Brain pericyte (primary cell): ENCODE results near the gene MPP4.

Source experiments
- DNase-seq: peaks from one replicate; pipeline ENCODE4 v3.0.0-alpha.2; 2012; ENCODE audit warnings: low read depth, low spot score

MPP4 gene

GRCh38 chr2:201630577-201630976 lies 67.9 kb downstream of the MPP4 start:
- no peak for DNase-seq

- DNase-seq, result no peak
Observed at GRCh38 chr2:201628545-201628944, 69.9 kb downstream of the MPP4 start.

DNA sequence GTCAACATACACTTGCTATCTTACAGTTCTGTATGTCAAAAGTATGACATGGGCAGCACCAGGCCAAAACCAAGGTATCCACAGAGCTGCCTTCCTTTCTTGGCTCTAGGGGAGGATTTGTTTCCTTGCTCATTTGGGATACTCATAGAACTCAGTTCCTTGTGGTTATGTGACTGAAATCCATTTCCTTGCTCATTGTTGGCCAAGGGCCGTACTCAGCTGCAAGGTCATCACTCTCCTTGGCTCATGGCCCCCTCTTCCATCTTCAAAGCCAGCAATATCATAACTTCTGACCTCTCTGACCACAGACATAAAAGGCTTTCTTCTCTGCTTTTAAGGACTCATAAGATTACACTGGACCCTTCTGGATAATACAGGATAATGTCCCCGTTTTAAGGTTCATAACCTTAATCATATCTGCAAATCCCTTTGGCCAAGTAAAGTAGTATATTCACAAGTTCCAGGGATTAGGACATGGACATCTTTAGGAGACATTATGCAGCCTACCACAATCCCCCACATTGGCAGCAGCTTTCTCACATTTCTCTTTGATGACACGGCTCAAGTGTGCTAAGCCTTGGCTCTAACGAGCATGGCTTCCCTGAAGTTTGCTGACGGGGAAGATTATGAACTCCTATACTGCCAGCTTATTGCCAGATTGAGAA lies 76.0 kb downstream of the MPP4 start:
- no peak for DNase-seq

DNA sequence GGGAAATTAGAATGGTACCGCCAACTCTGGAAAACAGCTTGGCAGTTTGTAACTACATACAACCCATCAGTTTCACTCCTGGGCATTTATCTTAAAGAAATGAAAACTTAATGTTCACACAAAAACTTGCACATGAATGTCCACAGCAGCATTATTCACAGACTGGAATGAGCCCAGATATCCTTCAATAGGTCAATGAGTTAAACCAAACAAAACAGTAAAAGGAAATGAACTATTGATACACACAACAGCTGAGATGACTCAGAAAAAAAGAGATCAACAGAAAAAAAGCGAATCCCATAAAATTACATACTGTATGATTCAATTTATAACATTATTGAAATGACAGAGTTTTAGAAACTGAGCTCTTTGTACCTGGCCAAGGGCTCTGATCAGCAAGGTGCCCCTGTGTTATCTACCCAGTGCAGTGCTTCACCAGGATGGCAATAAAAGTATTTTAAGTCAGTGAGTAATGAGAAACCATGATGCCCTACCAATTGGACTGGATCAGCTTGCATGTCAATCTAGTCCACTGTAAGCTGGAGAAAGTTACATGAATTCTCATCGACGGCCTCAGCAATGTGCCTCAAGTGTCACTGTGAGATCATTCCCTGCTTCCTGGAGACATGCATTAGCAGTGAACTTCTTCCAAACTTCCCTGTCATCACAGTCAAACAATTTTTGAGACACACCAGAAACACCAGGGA lies 77.0 kb downstream of the MPP4 start:
- peak; percentile 26 for DNase-seq

GRCh38 chr2:201618744-201619662 lies 79.4 kb downstream of the MPP4 start:
- DNase-seq, result peak; percentile 80

DNA sequence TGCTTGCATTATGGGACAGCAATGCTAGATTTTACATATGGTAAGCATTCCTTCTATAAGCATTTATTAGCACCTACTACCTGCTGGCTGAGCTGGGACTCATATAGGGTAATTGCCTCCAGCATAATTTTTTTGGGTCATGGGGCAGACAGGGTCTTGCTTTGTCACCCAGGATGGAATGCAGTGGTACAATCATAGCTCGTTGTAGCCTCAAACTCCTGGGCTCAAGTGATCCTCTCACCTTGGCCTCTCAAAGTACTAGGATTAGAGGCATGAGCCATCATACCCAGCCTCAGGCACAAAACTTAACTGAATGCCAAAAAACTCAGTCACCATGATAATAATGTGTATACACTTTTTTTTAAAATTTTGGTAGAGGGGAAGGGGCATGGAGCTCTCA lies 90.4 kb downstream of the MPP4 start:
- DNase-seq, result no peak

DNA sequence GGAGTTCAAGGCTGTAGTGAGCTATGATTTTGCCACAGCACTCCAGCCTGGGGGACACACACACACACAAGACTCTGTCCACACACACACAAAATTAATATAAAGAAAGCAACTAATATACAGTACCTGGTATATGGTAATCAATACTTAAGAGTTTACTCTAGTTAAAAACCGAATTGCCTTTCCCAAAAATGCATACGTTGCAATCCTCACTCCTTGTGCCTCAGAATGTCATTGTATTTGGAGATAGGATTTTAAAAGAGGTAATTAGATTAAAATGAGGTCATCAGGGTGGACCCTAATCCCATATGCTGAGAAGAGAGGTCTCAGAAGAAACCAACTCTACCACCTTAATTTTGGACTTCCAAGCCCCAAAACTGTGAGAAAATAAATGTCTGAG lies 90.9 kb downstream of the MPP4 start:
- no peak for DNase-seq

DNA sequence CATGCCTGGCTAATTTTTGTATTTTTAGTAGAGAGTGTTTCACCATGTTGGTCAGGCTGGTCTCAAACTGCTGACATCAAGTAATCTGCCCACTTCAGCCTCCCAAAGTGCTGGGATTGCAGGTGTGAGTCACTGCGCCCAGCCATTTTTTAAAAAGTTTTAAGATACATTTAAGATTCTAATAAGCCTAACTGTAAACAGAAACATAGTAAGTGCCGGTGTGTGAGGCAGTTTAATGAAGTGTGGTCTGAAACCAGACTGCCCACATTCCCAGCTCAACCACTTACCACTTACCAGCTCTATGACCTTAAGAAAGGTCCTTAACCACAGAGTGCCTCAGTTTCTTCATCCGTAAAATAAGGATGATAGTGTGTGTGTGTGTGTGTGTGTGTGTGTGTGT lies 97.5 kb downstream of the MPP4 start:
- no peak for DNase-seq

DNA sequence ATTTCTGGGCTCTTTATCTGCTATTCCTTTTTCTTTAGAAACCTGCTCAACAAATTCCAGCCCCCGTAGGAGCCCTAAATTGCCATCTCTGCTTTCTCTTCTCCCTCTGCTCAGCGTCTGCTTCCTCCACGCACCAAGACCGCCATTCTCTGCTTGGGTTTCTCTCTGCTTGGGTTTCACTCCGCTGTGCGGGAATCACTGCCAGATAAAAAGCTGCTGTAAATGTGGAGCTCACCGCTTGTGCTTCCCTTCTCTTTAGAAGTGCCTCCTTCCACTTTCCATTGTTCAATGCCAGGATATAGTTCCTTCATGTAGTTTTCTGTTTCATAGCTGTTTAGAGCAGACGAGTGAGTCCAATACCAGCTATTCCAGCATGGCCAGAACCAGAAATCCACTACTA lies 101.0 kb downstream of the MPP4 start:
- DNase-seq, result no peak
